ENCODE results near the gene MCCD1.

- TF ChIP-seq, protein P1, sequence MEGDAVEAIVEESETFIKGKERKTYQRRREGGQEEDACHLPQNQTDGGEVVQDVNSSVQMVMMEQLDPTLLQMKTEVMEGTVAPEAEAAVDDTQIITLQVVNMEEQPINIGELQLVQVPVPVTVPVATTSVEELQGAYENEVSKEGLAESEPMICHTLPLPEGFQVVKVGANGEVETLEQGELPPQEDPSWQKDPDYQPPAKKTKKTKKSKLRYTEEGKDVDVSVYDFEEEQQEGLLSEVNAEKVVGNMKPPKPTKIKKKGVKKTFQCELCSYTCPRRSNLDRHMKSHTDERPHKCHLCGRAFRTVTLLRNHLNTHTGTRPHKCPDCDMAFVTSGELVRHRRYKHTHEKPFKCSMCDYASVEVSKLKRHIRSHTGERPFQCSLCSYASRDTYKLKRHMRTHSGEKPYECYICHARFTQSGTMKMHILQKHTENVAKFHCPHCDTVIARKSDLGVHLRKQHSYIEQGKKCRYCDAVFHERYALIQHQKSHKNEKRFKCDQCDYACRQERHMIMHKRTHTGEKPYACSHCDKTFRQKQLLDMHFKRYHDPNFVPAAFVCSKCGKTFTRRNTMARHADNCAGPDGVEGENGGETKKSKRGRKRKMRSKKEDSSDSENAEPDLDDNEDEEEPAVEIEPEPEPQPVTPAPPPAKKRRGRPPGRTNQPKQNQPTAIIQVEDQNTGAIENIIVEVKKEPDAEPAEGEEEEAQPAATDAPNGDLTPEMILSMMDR (IDR thresholded peaks at IDR 0.05) = no peak
- TF ChIP-seq CBX2 (IDR thresholded peaks at IDR 0.05; ENCODE audit: borderline replicate concordance, low read depth) (no peak), ESRRA (IDR thresholded peaks at IDR 0.05; ENCODE audit: borderline replicate concordance, low read length) (no peak), CHD4 (IDR thresholded peaks at IDR 0.05; ENCODE audit: borderline replicate concordance) (no peak), NPAS2 (CRISPR knock-in tag; IDR thresholded peaks at IDR 0.05; ENCODE audit: borderline replicate concordance) (no peak), EP300 (IDR thresholded peaks at IDR 0.05) (no peak), POLR2A (IDR thresholded peaks at IDR 0.05; ENCODE audit: low read length) (no peak), RFX5 (IDR thresholded peaks at IDR 0.05) (no peak), MAFK (IDR thresholded peaks at IDR 0.05; ENCODE audit: partially characterized antibody) (no peak), RAD21 (conservative IDR thresholded peaks at IDR 0.05 in 1 of 2, IDR thresholded peaks at IDR 0.05 in 1 of 2) (no peak)
Observed at GRCh38 chr6:31544676-31545075, 15.9 kb downstream of the MCCD1 start.

Data from A549 (cell line).